Measurements from ENCODE around the gene EI24. TPM values are rescaled to one million over a fixed set of nuclear protein-coding genes. Genes with fewer than 3 reads are reported as not detected.

Gene EI24
- total RNA-seq, 1 experiment from 2014 or later: 193 TPM

- no peaks in the 10 kb centered on the region for H3K27me3 ChIP-seq (ENCODE audit: control insufficient read depth, insufficient read depth, low read length)
- TF ChIP-seq SIN3A (IDR thresholded peaks at IDR 0.05; ENCODE audit: borderline replicate concordance, insufficient read depth, low read depth, low read length) (no peak), CTCF (IDR thresholded peaks at IDR 0.05) (no peak), TCF7L2 (IDR thresholded peaks at IDR 0.05; ENCODE audit: low read depth, low read length) (no peak), POLR2AphosphoS5 (IDR thresholded peaks at IDR 0.05; ENCODE audit: low read depth, low read length) (no peak), REST (IDR thresholded peaks at IDR 0.05; ENCODE audit: insufficient read depth in 1 of 2, low read depth in 2 of 2, low read length in 1 of 2) (no peak)
- H3K27ac ChIP-seq (ENCODE audit: low read length): no peak overlapping the region; the same call in 1 of the 2 replicates
- H3K4me3 ChIP-seq (ENCODE audit: low read depth in 2 of 2, low read length in 2 of 2): no peak overlapping the region
- CTCF ChIA-PET: no interaction called here
- no TSS peak for BruUV-seq (replicated peaks)
- peaks cover 4% of the 10 kb centered on the region; the same call in 1 of the 2 replicates for H3K4me1 ChIP-seq (ENCODE audit: control insufficient read depth, insufficient read depth, low read length)
- in situ Hi-C loops (cut with HindIII; ENCODE audit: low pct_unique_long_range_greater_than_20kb, low sequenced_read_pairs): no loop called here
- H3K9me3 ChIP-seq (ENCODE audit: control insufficient read depth, insufficient read depth, low read depth, low read length): no peaks in the 10 kb centered on the region
- DNase-seq (ENCODE audit: low read depth, low spot score) (no peak), ATAC-seq (no peak)
- intact Hi-C loops (cut with micrococcal nuclease; ENCODE audit: unreplicated experiment): no loop called here
- H3K36me3 ChIP-seq (ENCODE audit: control insufficient read depth, insufficient read depth, low read length): peaks cover 8% of the 10 kb centered on the region
- POLR2A ChIA-PET: no interaction called here
Measured at GRCh38 chr11:125594958-125595357, 25.7 kb downstream of the EI24 start.

GRCh38 chr11:125600663-125601062 lies 31.4 kb downstream of the EI24 start:
- DNase-seq (ENCODE audit: low read depth, low spot score): no peak
- H3K4me3 ChIP-seq (ENCODE audit: low read depth in 2 of 2, low read length in 2 of 2): no peak overlapping the region
- CTCF ChIA-PET: no interaction called here
- no peaks in the 10 kb centered on the region for H3K27me3 ChIP-seq (ENCODE audit: control insufficient read depth, insufficient read depth, low read length)
- H3K4me1 ChIP-seq (ENCODE audit: control insufficient read depth, insufficient read depth, low read length): no peaks in the 10 kb centered on the region
- no peaks in the 10 kb centered on the region for H3K9me3 ChIP-seq (ENCODE audit: control insufficient read depth, insufficient read depth, low read depth, low read length)
- no peak for TF ChIP-seq TCF7L2 (IDR thresholded peaks at IDR 0.05; ENCODE audit: low read depth, low read length)
- intact Hi-C loops (cut with micrococcal nuclease; ENCODE audit: unreplicated experiment): no loop called here
- in situ Hi-C loops (cut with HindIII; ENCODE audit: low pct_unique_long_range_greater_than_20kb, low sequenced_read_pairs): no loop called here
- no TSS peak for BruUV-seq (replicated peaks)
- peaks cover 48% of the 10 kb centered on the region for H3K36me3 ChIP-seq (ENCODE audit: control insufficient read depth, insufficient read depth, low read length)
- POLR2A ChIA-PET: no interaction called here
- no peak for ATAC-seq
- H3K27ac ChIP-seq (ENCODE audit: low read length): no peak overlapping the region

GRCh38 chr11:125603207-125603606 lies 33.9 kb downstream of the EI24 start:
- Histone ChIP-seq H3K9me3 (ENCODE audit: control insufficient read depth, insufficient read depth, low read depth, low read length) (no peaks in the 10 kb centered on the region), H3K4me3 (ENCODE audit: low read depth in 2 of 2, low read length in 2 of 2) (no peak overlapping the region), H3K27me3 (ENCODE audit: control insufficient read depth, insufficient read depth, low read length) (no peaks in the 10 kb centered on the region), H3K4me1 (ENCODE audit: control insufficient read depth, insufficient read depth, low read length) (no peaks in the 10 kb centered on the region), H3K36me3 (ENCODE audit: control insufficient read depth, insufficient read depth, low read length) (peaks cover 62% of the 10 kb centered on the region), H3K27ac (ENCODE audit: low read length) (no peak overlapping the region)
- intact Hi-C loops (cut with micrococcal nuclease; ENCODE audit: unreplicated experiment) (no loop called here), in situ Hi-C loops (cut with HindIII; ENCODE audit: low pct_unique_long_range_greater_than_20kb, low sequenced_read_pairs) (no loop called here)
- ChIA-PET POLR2A (interaction anchor here (0.7 kb wide), 1 partner anchor 18 kb away, joined by 3 read pairs; no protein-coding TSS in a partner anchor), CTCF (no interaction called here)
- TF ChIP-seq POLR2AphosphoS5 (IDR thresholded peaks at IDR 0.05; ENCODE audit: low read depth, low read length) (no peak), SIN3A (IDR thresholded peaks at IDR 0.05; ENCODE audit: borderline replicate concordance, insufficient read depth, low read depth, low read length) (no peak), CTCF (IDR thresholded peaks at IDR 0.05) (no peak), TCF7L2 (IDR thresholded peaks at IDR 0.05; ENCODE audit: low read depth, low read length) (no peak), REST (IDR thresholded peaks at IDR 0.05; ENCODE audit: insufficient read depth in 1 of 2, low read depth in 2 of 2, low read length in 1 of 2) (no peak)
- DNase-seq (ENCODE audit: low read depth, low spot score) (no peak), ATAC-seq (no peak)
- no TSS peak for BruUV-seq (replicated peaks)
